ENCODE measurements around the gene KRTAP16-1.

DNA sequence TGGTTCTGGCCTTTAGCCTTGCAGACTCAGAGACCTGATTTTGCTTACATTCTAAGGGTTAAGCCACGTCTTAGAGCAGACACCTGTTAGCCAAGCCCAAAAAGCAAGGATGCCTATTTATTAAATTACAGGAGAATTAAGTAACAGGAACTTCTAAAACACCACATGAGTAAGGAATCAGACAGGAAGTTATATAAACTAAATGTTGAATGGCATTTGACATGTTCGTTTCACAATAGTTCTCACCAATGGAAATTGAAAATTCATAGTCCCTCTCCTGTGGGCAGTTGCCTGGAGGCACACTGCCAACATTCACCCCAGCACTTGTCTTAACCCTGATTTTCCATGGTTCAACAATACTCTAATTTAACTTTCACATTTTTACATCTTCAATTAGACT is 24.6 kb downstream of the KRTAP16-1 start:
- TF ChIP-seq POLR2A (IDR thresholded peaks at IDR 0.05; ENCODE audit: low read depth, low read length) = no peak
- TF ChIP-seq, protein P1, sequence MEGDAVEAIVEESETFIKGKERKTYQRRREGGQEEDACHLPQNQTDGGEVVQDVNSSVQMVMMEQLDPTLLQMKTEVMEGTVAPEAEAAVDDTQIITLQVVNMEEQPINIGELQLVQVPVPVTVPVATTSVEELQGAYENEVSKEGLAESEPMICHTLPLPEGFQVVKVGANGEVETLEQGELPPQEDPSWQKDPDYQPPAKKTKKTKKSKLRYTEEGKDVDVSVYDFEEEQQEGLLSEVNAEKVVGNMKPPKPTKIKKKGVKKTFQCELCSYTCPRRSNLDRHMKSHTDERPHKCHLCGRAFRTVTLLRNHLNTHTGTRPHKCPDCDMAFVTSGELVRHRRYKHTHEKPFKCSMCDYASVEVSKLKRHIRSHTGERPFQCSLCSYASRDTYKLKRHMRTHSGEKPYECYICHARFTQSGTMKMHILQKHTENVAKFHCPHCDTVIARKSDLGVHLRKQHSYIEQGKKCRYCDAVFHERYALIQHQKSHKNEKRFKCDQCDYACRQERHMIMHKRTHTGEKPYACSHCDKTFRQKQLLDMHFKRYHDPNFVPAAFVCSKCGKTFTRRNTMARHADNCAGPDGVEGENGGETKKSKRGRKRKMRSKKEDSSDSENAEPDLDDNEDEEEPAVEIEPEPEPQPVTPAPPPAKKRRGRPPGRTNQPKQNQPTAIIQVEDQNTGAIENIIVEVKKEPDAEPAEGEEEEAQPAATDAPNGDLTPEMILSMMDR (IDR thresholded peaks at IDR 0.05; ENCODE audit: extremely low read depth in 1 of 2, insufficient read depth in 1 of 2, low read depth in 1 of 2, low read length in 2 of 2) = no peak
- TF ChIP-seq POLR2AphosphoS5 (IDR thresholded peaks at IDR 0.05; ENCODE audit: insufficient read depth, low read depth, low read length) = no peak
- TF ChIP-seq GATA2 (IDR thresholded peaks at IDR 0.05; ENCODE audit: insufficient read depth, insufficient read length, low read depth, low read length) = no peak
- no peak for TF ChIP-seq JUN (IDR thresholded peaks at IDR 0.05; ENCODE audit: borderline replicate concordance, insufficient read depth, insufficient read length, low read depth)
- TF ChIP-seq, protein P2, sequence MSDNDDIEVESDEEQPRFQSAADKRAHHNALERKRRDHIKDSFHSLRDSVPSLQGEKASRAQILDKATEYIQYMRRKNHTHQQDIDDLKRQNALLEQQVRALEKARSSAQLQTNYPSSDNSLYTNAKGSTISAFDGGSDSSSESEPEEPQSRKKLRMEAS (IDR thresholded peaks at IDR 0.05; ENCODE audit: insufficient read depth, insufficient read length) = no peak
- TF ChIP-seq EZH2 (IDR thresholded peaks at IDR 0.05; ENCODE audit: borderline replicate concordance, low read depth, low read length, severe bottlenecking) = no peak

Measured in endothelial cell of umbilical vein (primary cell).